HG03025 (cell line): ENCODE data around the gene ZNF235.
"Not testable (repeated sequence)": the region's sequence is repeated elsewhere in the genome, so short reads cannot be mapped to it uniquely, and the experiment has no call there.

Source experiments
- ATAC-seq: cut with Tn5 transposase; IDR thresholded peaks from one replicate; pipeline ENCODE4 v1.9.1; 2021; ENCODE audit warnings: mild to moderate bottlenecking, moderate library complexity; ENCODE audit not compliant: unreplicated experiment, low FRiP score

Gene ZNF235

GRCh38 chr19:44304659-44305193 lies at the start of gene ZNF235:
ZNF235 (minus strand) TSS chr19:44305025; CDS start chr19:44303404, 1,621 bp downstream.
- ATAC-seq: peak; percentile 85

DNA sequence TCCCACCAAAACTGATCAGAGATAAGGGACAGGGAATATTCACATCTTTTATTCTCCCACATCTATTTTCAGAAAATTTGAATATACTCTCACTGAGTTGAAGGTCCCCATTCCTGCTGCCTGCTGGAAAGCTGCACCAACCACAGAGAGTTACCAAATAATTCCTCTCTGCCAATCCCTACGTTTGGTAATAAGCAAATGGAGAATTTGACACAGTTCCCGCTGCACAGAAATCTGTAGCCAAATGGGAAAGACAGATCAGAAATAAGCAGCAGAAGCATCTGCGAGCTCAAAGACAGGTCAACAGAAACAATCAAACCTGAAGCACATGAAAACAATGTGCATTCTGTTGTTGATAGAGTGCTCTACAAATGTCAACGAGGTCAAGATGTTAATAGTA lies 41.7 kb upstream of the ZNF235 start:
- ATAC-seq: no peak

DNA sequence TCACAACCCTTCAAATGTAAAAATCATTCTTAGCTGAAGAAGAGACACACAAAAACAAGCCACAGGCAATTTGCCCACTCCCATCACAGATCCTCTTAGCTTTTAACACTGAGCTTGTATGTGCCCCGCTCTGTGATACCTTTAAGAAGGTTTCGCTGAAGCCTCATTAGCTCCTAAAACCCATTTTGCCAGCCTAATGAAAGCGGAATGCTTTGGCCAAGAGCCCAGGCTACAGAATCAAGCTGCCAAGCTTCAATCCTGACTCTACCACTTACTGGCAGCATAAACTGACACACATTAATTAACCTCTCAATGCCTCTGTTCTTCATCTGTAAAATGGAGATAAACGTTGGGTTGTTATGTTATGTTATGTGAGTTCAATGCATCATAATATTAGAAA lies 41.1 kb upstream of the ZNF235 start:
- ATAC-seq: no peak

GRCh38 chr19:44344255-44344654 lies 39.4 kb upstream of the ZNF235 start:
- no peak for ATAC-seq

GRCh38 chr19:44341794-44342193 lies 37.0 kb upstream of the ZNF235 start:
- no peak for ATAC-seq

DNA sequence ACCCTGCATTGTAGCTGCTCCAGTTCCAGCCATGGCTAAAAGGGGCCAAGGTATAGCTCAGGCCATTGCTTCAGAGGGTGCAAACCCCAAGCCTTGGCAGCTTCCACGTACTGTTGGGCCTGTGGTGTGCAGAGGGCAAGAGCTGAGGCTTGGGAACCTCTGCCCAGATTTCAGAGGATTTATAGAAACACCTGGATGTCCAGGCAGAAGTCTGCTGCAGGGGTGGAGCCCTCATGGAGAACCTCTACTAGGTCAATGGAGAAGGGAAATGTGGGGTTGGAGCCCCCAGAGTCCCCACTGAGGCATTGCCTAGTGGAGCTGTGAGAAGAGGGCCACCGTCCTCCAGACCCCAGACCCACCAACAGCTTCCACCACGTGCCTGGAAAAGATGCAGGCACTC lies 29.8 kb upstream of the ZNF235 start:
- ATAC-seq: not testable (repeated sequence)

GRCh38 chr19:44332145-44332544 lies 27.3 kb upstream of the ZNF235 start:
- ATAC-seq: no peak

DNA sequence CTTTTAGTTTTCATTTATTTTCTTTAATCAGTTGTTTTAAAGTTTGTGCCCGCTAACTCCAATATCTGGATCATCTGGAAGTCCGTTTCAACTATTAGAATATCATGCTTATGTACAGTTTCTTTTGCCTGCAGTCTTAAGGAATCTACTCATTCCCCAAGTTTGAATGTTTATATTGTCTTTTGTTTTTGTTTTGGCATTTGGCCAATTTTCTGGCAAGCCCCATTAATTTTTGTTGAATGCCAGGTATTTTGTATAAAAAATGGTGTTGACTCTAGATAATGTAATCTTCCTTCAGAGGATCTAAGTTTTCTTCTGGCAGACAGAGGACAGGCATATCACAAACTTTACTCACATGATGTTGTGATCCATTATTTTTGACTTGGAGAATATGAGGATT lies 11.1 kb upstream of the ZNF235 start:
- ATAC-seq: no peak

- ATAC-seq: no peak
These were observed 8.4 kb upstream of the ZNF235 start for GRCh38 chr19:44313231-44313630.

GRCh38 chr19:44308011-44308410 lies 3.2 kb upstream of the ZNF235 start:
- ATAC-seq: no peak

GRCh38 chr19:44306283-44306682 lies 1.5 kb upstream of the ZNF235 start:
- no peak for ATAC-seq

GRCh38 chr19:44305457-44305856 lies 632 bp upstream of the ZNF235 start:
- ATAC-seq: no peak

- ATAC-seq: no peak
These were observed 753 bp downstream of the ZNF235 start for GRCh38 chr19:44303976-44304568.

DNA sequence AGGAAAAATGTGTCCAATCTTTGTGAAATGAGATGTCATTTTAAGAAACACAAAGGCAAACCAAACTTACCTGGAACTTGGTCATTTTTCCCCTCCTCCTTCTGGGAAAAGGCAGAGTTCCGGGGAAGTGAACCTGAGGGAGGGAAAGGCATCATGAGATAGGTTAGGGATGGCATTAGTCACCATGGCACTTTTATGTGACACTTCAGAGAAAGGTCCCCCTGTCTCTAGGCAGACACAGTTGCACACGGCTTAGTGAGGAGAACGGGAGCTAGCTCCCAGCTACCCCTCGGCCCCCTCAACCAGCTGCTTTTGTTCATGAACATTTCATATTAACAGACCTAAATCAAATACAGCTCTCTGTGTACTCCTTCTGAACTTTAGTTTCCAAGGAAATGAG lies 1.5 kb downstream of the ZNF235 start:
- no peak for ATAC-seq

GRCh38 chr19:44284968-44285367 lies 19.9 kb downstream of the ZNF235 start:
- no peak for ATAC-seq

DNA sequence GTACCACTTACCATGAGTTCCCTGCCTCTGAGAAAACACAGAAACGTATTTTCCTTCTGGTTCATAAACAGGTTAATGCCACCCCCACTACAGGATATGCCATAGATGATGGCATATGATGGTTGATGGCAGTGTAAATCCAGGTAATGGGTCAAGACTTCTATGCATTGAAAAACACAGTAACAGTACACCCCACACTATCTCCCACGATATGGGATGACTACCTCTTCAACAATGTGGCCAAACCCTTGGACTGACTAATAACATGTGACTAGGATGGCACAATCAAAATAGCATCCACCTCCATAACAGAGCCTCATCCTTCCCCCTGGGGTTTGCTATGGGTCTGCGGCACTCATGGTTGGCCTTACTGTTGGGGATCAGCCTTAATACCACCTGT lies 22.0 kb downstream of the ZNF235 start:
- ATAC-seq: no peak

- ATAC-seq: no peak
These were observed 23.9 kb downstream of the ZNF235 start for GRCh38 chr19:44280916-44281315.

DNA sequence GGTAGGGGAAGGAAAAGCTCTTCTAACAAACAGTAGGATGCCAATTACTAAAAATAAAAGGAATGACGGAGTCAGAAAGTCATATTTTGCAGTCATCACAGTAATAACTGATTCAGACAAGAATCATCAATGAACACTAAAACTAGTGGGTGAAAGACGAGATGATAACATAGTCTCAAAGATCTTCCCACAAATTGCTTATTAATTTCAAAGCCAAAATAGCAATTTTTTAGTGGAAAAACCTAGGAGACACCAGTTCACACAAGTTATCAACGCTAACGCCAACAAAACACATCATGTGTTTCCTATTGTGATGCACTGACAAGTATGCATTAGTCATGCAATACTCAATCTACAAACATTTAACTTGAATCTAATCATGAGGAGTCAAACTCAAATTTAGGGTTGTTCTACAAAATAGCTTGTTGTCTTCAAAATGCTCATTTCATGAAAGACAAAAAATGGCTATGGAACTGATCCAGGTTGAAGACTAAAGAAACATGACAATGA lies 26.6 kb downstream of the ZNF235 start:
- no peak for ATAC-seq

- no peak for ATAC-seq
These were observed 27.5 kb downstream of the ZNF235 start for GRCh38 chr19:44277331-44277730.

DNA sequence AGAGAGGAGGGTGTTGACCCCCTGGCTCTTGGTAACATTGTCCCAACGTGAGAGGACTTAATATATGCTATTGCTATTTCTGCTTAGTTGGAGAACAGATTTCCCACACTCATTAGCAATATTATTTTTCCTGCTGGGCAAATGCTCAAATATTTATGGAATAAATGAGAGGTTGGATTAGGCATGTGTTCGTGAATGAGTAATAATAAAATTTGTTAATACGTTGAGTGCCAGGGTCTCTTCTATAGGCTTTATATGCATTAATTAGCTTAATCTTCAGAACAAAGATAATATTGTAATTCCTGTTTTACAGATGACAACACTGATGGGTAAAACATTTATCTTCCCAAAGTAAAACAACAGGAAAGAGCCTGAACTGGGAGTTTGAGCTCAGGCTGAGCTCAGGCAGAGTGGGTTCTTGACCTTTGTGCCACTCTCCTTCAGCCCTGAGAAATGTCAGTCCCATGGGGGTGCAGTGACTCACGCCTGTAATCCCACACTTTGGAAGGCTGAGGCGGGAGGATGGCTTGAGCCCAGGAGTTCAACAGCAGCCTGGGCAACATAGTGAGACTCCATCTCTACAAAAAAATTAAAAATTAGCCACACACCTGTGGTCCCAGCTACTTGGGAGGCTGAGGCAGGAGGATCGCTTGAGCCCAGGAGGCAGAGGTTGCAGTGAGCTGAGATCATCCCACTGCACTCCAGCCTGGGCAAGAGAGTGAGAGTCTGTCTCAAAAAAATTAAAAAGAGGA lies 44.0 kb downstream of the ZNF235 start:
- ATAC-seq: no peak

DNA sequence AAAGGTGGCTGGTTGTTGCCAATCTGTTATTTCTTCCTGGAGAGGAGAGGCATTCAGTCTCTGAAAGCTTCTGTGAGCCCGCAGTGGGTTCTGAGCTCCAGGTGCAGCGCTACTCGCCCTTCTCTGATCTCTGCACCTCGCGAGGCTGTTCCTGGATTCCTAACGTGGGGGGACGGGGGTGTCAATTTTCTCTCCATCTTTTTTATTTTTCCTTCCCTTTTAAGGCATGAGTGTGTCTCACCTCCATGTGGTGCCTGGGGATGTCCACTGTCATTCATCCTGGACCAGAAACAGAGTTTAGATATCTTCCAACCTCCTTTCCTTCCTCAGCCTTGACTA lies 44.5 kb downstream of the ZNF235 start:
- no peak for ATAC-seq

- ATAC-seq: no peak
These were observed 45.9 kb downstream of the ZNF235 start for GRCh38 chr19:44258835-44259413.
